GM18517 (cell line): ENCODE data around the gene TBC1D3H.
"Not testable (repeated sequence)": the region's sequence is repeated elsewhere in the genome, so short reads cannot be mapped to it uniquely, and the experiment has no call there.

Experiments
- ATAC-seq: cut with Tn5 transposase; IDR thresholded peaks from one replicate; pipeline ENCODE4 v1.9.1; 2021; ENCODE audit warnings: mild to moderate bottlenecking, moderate library complexity; ENCODE audit not compliant: unreplicated experiment

Gene TBC1D3H

DNA sequence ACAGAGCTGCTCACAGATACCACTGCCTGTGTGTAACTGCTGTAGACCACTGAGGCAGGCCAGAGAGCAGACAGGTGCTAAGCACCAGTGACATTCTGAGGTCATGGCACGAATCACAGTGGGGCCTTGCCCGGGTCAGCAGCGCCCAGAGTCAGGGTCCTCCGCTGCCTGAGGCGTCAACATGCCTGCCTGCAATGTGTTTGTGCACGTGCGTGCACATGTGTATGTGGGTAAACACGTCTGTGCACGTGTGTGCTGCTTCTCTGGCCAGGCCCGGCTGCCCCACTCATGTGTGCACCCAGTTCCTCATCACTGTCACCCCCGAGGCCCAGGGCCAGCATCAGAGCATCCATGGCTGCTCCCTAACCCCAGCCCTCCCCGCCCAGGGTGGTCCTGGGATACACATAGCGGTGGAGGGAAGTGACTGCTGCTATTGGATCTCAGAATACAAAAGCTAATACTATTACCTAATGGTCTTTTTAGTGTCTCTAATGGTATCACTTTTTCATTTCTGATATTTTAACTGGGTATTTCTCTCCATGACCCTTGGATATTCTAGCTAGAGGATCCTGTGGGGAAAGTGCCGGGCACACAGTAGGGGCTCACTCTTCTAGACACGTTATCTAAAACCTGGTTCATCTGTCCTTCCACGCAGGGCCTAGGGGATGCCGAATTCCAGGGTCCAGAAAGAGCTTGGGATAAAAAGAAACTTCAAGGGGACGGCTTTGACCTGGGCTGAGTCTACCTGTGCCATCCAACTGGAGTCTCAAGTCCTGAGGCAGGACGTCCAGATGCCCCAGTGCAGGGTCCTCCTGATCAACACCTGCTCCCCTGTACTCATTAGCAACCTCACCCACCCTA lies at the start of gene TBC1D3H:
Gene TBC1D3H, minus strand, starts transcription at position 51 of the 861 bp plus-strand sequence. CDS start 1,540 bp downstream, outside the sequence.
- ATAC-seq = not testable (repeated sequence)

- not testable (repeated sequence) for ATAC-seq
These were observed 40.7 kb upstream of the TBC1D3H start for GRCh38 chr17:36428891-36429290.

DNA sequence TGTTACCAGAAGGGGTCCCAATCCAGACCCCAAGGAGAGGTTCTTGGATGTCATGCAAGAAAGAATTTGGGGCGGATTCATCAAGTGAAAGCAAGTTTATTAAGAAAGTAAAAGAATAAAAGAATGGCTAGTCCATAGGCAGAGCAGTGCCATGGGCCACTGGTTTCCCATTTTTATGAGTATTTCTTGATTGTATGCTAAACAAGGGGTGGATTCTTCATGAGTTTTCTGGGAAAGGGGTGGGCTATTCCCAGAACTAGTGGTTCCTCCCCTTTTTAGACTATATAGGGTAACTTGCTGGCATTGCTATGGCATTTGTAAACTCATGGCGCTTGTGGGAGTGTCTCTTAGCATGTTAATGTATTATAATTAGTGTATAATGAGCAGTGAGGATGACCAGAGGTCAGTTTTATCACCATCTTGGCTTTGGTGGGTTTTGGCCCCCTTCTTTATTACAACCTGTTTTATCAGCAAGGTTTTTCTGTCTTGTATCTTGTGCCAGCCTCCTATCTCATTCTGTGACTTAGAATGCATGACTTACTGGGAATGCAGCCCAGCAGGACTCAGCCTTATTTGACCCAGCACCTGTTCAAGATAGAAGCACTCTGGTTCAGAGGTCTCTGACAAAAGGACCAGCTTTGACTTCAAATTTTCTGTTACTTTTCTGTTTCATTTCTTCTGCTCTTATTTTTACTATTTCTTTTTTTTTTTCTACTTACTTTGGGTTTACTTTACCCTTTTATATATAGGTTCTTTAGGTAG lies 27.1 kb upstream of the TBC1D3H start:
- not testable (repeated sequence) for ATAC-seq

DNA sequence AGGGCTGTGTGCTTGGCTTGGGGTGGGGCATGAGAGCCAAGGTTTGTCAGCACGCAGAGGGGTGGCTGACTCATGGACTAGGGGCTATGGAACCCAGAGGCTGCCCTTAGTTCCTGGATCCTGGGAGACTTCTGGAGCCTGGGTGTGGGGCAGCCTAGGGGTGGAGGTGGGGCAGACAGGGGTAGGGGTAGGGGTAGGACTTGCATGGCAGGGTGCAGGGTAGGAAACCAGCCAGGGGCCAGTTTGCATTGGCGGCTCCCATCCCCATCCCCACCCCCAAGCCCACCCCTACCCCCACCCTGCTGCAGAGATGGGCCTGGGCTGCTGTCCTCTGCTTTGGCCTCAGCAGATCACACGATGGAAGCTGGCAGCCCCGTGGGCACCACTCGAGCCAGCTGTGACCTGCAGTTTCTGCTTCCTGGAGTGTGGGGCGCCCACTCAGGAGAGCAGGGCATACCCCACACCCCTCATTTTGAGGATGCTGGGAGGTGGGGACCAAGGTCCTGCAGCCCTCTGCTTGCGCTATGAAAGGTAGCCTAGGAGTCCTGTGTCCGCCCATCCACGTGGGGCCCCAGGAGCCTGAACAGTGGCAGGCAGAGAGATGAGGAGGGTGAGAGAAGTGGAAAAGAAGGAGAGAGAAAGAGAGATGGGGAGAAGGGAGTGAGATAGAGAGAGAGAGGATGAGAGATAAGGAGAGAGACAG lies 2.9 kb upstream of the TBC1D3H start:
- ATAC-seq = not testable (repeated sequence)

DNA sequence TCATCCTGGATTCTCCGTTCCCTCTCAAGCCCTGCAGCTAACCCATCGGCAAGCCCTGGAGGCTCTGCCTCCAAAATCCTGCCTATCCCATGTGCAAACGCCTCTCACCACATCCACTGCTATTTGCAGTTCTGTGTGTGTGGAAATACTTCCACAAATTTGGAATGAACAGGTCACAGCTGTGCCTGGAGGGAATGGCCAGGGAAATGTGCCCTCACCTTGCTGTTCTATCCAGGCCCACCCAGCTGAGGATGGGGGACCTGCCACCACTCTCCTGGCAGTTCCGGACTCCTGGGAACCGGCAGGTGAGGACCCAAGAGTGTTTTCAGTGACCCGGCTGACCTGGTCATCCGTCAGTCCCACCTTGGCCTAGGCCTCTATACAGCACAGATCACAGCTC lies 12.3 kb downstream of the TBC1D3H start:
- ATAC-seq = not testable (repeated sequence)

- not testable (repeated sequence) for ATAC-seq
These were observed 25.7 kb downstream of the TBC1D3H start for GRCh38 chr17:36362496-36362895.
